ENCODE results near the gene L1TD1. TPM values are rescaled to one million over a fixed set of nuclear protein-coding genes. Genes with fewer than 3 reads are reported as not detected.
"Not testable (repeated sequence)": the region's sequence is repeated elsewhere in the genome, so short reads cannot be mapped to it uniquely, and the experiment has no call there.

L1TD1 gene
- total RNA-seq, 4 donors from 2014 or later = 0.28 TPM; not detected in 3

GRCh38 chr1:62237361-62237760 is 42.7 kb downstream of the L1TD1 start:
- Histone ChIP-seq H3K4me3 (no peak overlapping the region), H3K27me3 (no peaks in the 10 kb centered on the region), H3K27ac (no peak overlapping the region), H3K4me1 (no peaks in the 10 kb centered on the region), H3K9me3 (no peaks in the 10 kb centered on the region), H3K36me3 (no peaks in the 10 kb centered on the region)
- DNase-seq = no peak
- no peak for TF ChIP-seq POLR2A (IDR thresholded peaks at IDR 0.05)
- TF ChIP-seq, protein P1, sequence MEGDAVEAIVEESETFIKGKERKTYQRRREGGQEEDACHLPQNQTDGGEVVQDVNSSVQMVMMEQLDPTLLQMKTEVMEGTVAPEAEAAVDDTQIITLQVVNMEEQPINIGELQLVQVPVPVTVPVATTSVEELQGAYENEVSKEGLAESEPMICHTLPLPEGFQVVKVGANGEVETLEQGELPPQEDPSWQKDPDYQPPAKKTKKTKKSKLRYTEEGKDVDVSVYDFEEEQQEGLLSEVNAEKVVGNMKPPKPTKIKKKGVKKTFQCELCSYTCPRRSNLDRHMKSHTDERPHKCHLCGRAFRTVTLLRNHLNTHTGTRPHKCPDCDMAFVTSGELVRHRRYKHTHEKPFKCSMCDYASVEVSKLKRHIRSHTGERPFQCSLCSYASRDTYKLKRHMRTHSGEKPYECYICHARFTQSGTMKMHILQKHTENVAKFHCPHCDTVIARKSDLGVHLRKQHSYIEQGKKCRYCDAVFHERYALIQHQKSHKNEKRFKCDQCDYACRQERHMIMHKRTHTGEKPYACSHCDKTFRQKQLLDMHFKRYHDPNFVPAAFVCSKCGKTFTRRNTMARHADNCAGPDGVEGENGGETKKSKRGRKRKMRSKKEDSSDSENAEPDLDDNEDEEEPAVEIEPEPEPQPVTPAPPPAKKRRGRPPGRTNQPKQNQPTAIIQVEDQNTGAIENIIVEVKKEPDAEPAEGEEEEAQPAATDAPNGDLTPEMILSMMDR (IDR thresholded peaks at IDR 0.05) = no peak

- Histone ChIP-seq H3K27ac (no peak overlapping the region), H3K4me1 (no peaks in the 10 kb centered on the region), H3K4me3 (no peak overlapping the region), H3K36me3 (no peaks in the 10 kb centered on the region), H3K27me3 (no peaks in the 10 kb centered on the region), H3K9me3 (no peaks in the 10 kb centered on the region)
- DNase-seq = no peak
- TF ChIP-seq POLR2A (IDR thresholded peaks at IDR 0.05) = no peak
- TF ChIP-seq, protein P1 (IDR thresholded peaks at IDR 0.05) = no peak
These were observed 43.3 kb downstream of the L1TD1 start for GRCh38 chr1:62237950-62238374.

DNA sequence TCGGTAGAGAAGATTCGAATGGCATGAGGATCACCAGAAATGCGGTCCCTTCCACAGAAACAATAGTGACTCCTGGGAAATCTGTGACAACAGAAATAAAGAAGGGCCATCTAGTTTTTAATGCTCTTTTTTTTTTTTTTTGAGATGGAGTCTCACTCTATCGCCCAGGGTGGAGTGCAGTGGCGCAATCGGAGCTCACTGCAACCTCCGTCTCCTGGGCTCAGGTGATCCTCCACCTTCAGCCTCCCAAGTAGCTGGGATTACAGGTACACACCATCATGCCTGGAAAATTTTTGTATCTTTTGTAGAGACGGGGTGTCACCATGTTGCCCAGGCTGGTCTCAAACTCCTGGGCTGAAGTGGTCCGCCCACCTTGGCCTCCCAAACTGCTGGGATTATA is 43.9 kb downstream of the L1TD1 start:
- TF ChIP-seq, protein P1 (IDR thresholded peaks at IDR 0.05) = no peak
- no peak for TF ChIP-seq POLR2A (IDR thresholded peaks at IDR 0.05)

GRCh38 chr1:62239652-62240403 is 45.2 kb downstream of the L1TD1 start:
- H3K27ac ChIP-seq, H3K27me3 ChIP-seq, H3K9me3 ChIP-seq, H3K36me3 ChIP-seq, H3K4me3 ChIP-seq, H3K4me1 ChIP-seq, DNase-seq: not testable (repeated sequence)

More for the DNA sequence above, 43.9 kb downstream of the L1TD1 start:
- no peak overlapping the region for H3K27ac ChIP-seq
- no peaks in the 10 kb centered on the region for H3K27me3 ChIP-seq
- H3K4me3 ChIP-seq = no peak overlapping the region
- no peaks in the 10 kb centered on the region for H3K36me3 ChIP-seq
- H3K9me3 ChIP-seq = no peaks in the 10 kb centered on the region
- no peaks in the 10 kb centered on the region for H3K4me1 ChIP-seq
- DNase-seq = no peak

GRCh38 chr1:62240651-62241370 is 46.2 kb downstream of the L1TD1 start:
- H3K4me3 ChIP-seq = no peak overlapping the region
- H3K4me1 ChIP-seq = no peaks in the 10 kb centered on the region
- H3K36me3 ChIP-seq = no peaks in the 10 kb centered on the region
- TF ChIP-seq, protein P1 (IDR thresholded peaks at IDR 0.05) = no peak
- no peak for TF ChIP-seq POLR2A (IDR thresholded peaks at IDR 0.05)
- DNase-seq = no peak
- no peak overlapping the region for H3K27ac ChIP-seq
- no peaks in the 10 kb centered on the region for H3K27me3 ChIP-seq
- no peaks in the 10 kb centered on the region for H3K9me3 ChIP-seq

Measured in Peyer's patch (tissue), 4 donors.